Activated naive CD8-positive, alpha-beta T cell treated with anti-CD3 and anti-CD28 coated beads for 36 hours (primary cell): ENCODE results near the gene SORL1-AS1.

Source experiments
- DNase-seq: peaks from one replicate; pipeline ENCODE4 v3.0.0; 2021
- H3K27ac Mint-ChIP-seq: one replicate; pipeline ENCODE4 v1.8.0; 2022; ENCODE audit warnings: mild to moderate bottlenecking, moderate library complexity, mixed read lengths
- H3K27me3 Mint-ChIP-seq: one replicate; pipeline ENCODE4 v1.8.0; 2022; ENCODE audit warnings: mild to moderate bottlenecking, mixed read lengths
- H3K36me3 Mint-ChIP-seq: one replicate; pipeline ENCODE4 v1.8.0; 2021; ENCODE audit warnings: mild to moderate bottlenecking, mixed read lengths
- H3K4me1 Mint-ChIP-seq: one replicate; pipeline ENCODE4 v1.8.0; 2021; ENCODE audit warnings: mixed read lengths
- H3K4me3 Mint-ChIP-seq: one replicate; pipeline ENCODE4 v1.8.0; 2022; ENCODE audit warnings: mild to moderate bottlenecking, moderate library complexity, mixed read lengths
- H3K9me3 Mint-ChIP-seq: one replicate; pipeline ENCODE4 v1.8.0; 2022; ENCODE audit warnings: mixed read lengths

Gene SORL1-AS1

DNA sequence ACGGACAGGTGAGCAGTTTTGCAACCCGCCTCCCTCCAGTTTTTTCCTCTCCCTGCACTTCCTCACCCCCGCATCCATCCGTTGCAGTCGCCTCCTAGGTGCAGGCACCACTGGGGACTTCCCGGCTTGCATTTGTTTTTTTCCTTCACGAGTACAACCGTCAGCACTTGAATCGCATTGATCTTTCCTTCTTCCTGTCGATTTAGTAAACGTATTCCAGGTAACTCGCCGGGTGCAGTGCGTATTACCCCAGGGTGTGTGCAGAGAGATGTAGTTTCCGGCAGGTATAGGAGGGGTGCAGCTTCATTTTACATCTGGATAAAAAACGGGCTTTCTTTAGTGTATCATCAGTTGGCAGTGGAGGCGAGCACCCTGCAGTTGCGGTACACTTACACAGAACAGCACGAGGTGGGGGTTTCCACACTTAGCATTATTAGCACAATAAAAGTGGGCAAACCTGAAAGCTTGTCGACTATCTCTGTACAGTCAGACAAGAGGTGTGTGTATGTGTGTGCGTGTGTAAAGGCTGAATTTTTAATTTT, at the start of gene SORL1-AS1:
TSS of gene SORL1-AS1 (minus strand) at position 359 of the 542 bp plus-strand sequence.
- H3K4me3 Mint-ChIP-seq, result peak within 1 kb of the TSS; percentile 91
- H3K27ac Mint-ChIP-seq, result peak within 1 kb of the TSS; percentile 99
- DNase-seq, result peak; percentile 68
- peaks cover 47% of the 10 kb centered on the region for H3K36me3 Mint-ChIP-seq
- H3K4me1 Mint-ChIP-seq, result peaks cover 85% of the 10 kb centered on the region
- no peaks in the 10 kb centered on the region for H3K9me3 Mint-ChIP-seq
- no peaks in the 10 kb centered on the region for H3K27me3 Mint-ChIP-seq

DNA sequence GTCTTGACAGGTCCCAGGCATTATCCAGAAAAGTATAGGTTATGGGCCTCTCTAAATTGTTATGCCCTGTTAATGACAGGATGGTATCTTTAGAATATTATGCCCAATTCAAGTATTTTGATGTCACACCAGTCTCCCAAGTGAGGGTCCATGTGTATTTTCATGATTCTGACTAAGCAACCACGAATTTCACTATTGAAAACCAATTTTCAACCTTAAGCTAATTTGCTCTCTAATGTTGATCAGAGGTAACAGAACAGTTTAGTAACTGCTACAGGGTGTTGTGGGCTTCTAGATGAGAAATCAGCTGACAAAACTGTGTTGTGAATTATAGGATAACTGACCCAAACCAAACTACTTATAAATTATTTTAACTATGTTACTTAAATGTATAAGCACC, 48.0 kb upstream of the SORL1-AS1 start:
- Mint-ChIP-seq H3K4me3 (no peak overlapping the region), H3K27me3 (no peaks in the 10 kb centered on the region), H3K27ac (peak overlapping the region; percentile 70), H3K4me1 (peaks cover 38% of the 10 kb centered on the region), H3K36me3 (peaks cover 82% of the 10 kb centered on the region), H3K9me3 (peaks cover 15% of the 10 kb centered on the region)
- no peak for DNase-seq

DNA sequence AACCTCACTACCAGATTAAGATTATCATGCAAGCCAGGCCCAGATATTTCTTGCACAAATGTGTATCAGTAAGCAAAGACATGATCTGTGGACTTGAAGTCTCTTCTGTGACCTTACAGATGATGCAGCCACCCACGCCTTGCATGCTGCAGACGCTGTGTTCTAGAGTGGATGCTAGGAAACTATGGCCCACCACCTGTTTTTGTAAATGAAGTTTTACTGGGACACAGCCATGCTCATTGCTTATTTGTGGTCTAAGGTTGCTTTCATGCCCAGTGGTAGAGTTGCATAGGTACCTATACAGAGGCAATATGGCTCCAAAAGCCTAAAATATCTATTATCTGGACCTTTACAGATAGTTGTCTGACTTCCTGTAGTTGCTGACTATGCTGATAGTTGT, 47.5 kb upstream of the SORL1-AS1 start:
- H3K4me1 Mint-ChIP-seq, result peaks cover 42% of the 10 kb centered on the region
- H3K4me3 Mint-ChIP-seq, result no peak overlapping the region
- H3K9me3 Mint-ChIP-seq, result peaks cover 12% of the 10 kb centered on the region
- H3K27ac Mint-ChIP-seq, result peak overlapping the region; percentile 70
- H3K27me3 Mint-ChIP-seq, result no peaks in the 10 kb centered on the region
- peaks cover 82% of the 10 kb centered on the region for H3K36me3 Mint-ChIP-seq
- peak; percentile 9 for DNase-seq

DNA sequence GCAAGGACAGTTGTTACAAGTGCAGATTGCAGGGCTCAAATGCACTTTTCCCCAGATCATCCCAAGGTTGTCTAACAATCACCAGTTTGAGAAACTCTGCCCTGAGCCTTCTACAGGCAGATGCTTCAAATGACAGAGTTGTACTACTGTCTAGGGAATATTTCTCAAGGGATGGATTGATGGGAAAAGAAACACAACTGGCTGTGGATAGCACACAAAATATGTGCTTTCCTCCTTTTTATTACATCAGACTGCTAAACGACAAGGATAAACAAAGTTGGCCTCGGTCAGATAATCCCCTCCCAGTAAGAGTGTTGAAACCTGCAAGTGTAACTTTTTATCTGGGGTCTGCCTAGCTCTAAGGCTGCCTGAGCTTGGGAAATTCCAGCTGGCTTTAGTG, 46.6 kb upstream of the SORL1-AS1 start:
- H3K36me3 Mint-ChIP-seq, result peaks cover 75% of the 10 kb centered on the region
- no peaks in the 10 kb centered on the region for H3K27me3 Mint-ChIP-seq
- no peak for DNase-seq
- H3K27ac Mint-ChIP-seq, result peak overlapping the region; percentile 30
- H3K9me3 Mint-ChIP-seq, result peaks cover 6% of the 10 kb centered on the region
- H3K4me1 Mint-ChIP-seq, result peaks cover 47% of the 10 kb centered on the region
- H3K4me3 Mint-ChIP-seq, result no peak overlapping the region

DNA sequence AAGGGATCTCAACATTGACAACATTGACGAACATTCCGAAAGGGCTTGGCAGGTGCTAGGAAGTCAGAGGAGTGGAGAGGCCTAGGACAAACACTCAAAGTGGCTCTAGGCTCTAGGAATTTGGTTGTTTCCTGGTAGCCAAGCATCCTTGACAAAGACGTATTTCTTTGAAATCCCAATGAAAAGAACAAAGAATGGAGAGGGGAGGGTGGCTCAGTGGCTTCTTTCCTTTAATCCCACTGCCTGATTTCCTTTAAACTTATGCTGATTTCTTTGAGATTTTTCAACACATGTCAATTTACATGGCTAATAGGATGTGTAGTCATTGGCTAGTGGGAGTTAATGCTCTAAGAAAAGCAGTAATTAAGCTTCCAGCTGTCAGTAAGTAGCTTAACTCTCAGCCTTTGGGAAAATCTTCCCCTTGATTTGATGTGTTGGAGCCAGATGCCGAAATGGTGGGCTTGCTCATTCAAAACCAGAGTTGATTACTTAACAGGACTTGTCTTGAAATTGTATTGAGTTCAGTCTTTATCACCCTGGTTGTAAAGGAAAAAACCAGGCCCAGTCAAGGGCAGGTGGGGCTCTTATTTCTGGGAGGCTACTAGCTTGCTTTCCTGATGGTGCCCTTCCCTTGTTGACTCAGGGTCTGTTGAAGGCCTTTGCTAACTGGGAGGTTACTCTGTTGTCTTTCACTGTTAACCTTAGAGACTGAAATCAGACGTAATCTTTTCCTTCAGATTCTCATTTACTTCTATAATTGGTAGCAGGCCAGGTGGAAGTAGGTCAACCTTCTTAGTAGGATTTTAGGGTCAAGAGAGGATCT, 44.6 kb upstream of the SORL1-AS1 start:
- H3K9me3 Mint-ChIP-seq, result peaks cover 6% of the 10 kb centered on the region
- no peaks in the 10 kb centered on the region for H3K27me3 Mint-ChIP-seq
- no peak overlapping the region for H3K4me3 Mint-ChIP-seq
- peaks cover 65% of the 10 kb centered on the region for H3K36me3 Mint-ChIP-seq
- DNase-seq, result no peak
- H3K27ac Mint-ChIP-seq, result peak overlapping the region; percentile 38
- peaks cover 55% of the 10 kb centered on the region for H3K4me1 Mint-ChIP-seq

DNA sequence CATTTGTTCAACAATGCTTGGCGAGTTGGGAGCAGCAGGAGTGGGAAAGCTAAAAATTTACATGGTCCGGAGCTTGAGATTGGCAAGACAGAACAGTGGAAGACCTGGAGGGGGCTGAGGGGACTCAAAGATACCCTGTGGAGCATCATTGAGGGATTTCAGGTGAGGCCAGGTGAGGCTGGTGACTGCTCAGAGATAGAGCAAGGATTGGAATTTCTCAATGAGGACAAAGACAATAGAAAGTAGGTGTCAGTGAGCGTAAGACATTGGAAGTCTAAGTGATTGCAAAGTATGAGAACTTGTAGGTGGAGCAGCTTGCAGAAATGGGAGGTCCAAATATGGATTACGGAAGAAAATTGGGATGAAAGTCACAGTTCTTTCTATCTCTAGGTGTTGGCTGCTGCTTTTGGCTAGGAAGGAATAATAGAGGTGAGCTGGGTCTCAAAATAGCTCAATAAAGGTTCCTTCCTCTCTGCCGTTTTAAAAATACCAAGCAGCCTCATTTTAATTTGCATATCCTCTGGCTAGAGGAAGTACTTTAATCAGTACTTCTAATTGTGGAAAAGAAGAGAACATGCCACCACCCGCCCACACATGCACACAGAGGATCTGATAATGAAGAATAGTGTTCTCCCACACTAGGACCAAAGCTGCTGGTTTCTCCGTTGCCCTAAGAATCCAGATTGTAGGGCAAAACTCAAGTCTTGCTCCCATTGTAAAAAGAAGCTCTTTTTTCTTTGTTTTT, 41.8 kb upstream of the SORL1-AS1 start:
- peaks cover 73% of the 10 kb centered on the region for H3K36me3 Mint-ChIP-seq
- peak overlapping the region; percentile 66 for H3K4me3 Mint-ChIP-seq
- H3K9me3 Mint-ChIP-seq, result no peaks in the 10 kb centered on the region
- H3K4me1 Mint-ChIP-seq, result peaks cover 57% of the 10 kb centered on the region
- H3K27me3 Mint-ChIP-seq, result no peaks in the 10 kb centered on the region
- H3K27ac Mint-ChIP-seq, result peak overlapping the region; percentile 92
- peak; percentile 43 for DNase-seq

DNA sequence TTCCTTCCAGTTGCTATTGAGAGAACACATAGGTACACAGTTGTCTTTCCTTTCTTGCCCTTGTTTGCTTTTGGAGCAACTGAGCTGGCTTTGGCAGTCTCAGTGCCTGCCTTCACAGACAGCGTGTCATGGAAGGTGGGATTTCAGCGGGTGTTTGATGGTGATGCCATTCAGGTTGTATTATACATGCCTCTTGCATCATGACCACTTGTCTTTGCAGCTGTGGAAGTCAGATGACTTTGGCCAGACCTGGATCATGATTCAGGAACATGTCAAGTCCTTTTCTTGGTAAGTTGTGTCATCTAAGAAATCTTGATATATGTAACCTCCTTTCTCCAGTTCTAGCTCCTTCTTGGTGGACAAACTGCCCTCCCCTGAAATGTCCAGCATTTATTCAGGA, 37.1 kb upstream of the SORL1-AS1 start:
- H3K27me3 Mint-ChIP-seq, result no peaks in the 10 kb centered on the region
- H3K27ac Mint-ChIP-seq, result peak overlapping the region; percentile 52
- H3K4me1 Mint-ChIP-seq, result peaks cover 54% of the 10 kb centered on the region
- peaks cover 61% of the 10 kb centered on the region for H3K36me3 Mint-ChIP-seq
- no peak for DNase-seq
- no peak overlapping the region for H3K4me3 Mint-ChIP-seq
- no peaks in the 10 kb centered on the region for H3K9me3 Mint-ChIP-seq

DNA sequence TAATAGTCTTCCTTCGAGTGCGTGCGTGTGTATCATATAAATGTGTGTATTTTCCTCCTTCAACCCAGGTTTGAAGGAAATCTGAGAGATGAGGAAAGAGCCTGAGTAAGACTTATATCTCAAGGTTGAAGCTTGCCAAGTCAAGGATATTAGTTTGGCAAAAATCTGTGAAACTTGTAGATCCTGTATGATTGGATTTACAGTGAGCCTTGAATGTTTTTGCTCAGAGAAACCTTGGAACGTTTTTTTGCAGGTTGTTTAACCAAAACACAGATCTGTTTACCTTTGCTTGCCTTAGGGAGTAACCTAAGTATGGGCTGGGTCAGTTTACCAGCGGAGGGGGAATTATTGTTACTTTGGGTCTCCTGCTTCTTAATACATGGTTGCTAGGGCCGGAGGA, 35.9 kb upstream of the SORL1-AS1 start:
- Mint-ChIP-seq H3K36me3 (peaks cover 71% of the 10 kb centered on the region), H3K27ac (no peak overlapping the region), H3K4me1 (peaks cover 50% of the 10 kb centered on the region), H3K4me3 (no peak overlapping the region), H3K9me3 (no peaks in the 10 kb centered on the region), H3K27me3 (no peaks in the 10 kb centered on the region)
- no peak for DNase-seq

DNA sequence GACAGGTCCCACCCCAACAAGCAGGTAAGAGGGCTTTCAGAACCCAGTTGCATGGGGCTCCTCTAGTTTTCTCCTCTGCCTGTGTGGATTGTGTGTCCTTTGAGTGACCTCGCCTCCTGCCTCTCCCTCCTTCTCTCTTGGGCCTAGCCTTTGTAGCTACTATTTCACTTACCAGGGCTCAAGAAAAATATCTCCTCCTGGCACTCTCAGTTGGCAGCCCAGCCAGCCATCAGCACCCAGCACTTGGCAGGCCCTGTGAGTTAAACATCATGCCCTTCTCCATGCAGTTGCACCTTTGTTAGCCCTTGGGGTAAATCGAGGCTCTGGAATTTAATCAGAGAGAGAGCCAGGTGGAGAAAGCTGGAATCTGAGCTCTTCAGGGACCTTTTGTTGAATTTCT, 35.4 kb upstream of the SORL1-AS1 start:
- H3K4me3 Mint-ChIP-seq, result no peak overlapping the region
- H3K4me1 Mint-ChIP-seq, result peaks cover 52% of the 10 kb centered on the region
- DNase-seq, result no peak
- peaks cover 71% of the 10 kb centered on the region for H3K36me3 Mint-ChIP-seq
- no peaks in the 10 kb centered on the region for H3K27me3 Mint-ChIP-seq
- peak overlapping the region; percentile 50 for H3K27ac Mint-ChIP-seq
- no peaks in the 10 kb centered on the region for H3K9me3 Mint-ChIP-seq

DNA sequence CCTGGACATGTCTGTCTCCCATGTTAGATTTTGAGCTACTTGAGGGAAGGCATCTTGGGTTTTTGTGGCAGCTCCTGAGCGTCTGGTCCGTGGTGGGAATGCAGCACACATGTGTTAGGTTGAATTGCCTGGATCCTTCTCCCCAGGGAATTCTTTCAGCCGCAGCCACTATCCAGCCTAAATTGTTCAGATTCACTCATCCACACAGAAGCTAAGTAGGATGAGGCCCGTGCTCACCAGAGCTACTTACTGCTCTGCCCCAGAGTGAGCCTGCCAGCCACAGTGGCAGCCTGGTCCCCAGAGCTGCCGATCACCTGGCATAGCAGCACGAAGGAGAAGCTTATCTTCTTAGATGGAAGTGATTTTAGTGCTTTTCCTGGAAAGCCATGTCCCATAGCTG, 34.4 kb upstream of the SORL1-AS1 start:
- Mint-ChIP-seq H3K27ac (no peak overlapping the region), H3K4me1 (peaks cover 62% of the 10 kb centered on the region), H3K27me3 (no peaks in the 10 kb centered on the region), H3K9me3 (no peaks in the 10 kb centered on the region), H3K4me3 (no peak overlapping the region), H3K36me3 (peaks cover 64% of the 10 kb centered on the region)
- no peak for DNase-seq

DNA sequence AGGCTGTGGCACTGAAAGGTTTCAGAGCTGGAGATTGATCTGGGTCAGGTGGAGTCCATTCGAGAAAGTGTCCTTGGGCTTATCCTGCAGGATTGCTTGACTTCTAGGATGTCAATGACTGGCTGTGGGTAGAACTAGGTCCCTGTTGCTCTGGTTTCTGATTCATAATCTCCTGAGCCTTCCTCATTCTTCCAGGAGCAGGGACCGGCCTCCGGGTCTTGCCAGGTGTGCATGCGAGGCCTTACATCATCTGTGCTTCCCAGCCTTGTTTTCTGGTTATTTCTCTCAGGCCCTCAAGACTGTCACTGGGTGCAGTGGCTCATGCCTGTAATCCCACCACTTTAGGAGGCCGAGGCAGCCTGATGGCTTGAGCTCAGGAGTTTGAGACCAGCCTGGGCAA, 33.3 kb upstream of the SORL1-AS1 start:
- DNase-seq, result no peak
- Mint-ChIP-seq H3K9me3 (no peaks in the 10 kb centered on the region), H3K27me3 (no peaks in the 10 kb centered on the region), H3K27ac (no peak overlapping the region), H3K4me1 (peaks cover 56% of the 10 kb centered on the region), H3K36me3 (peaks cover 56% of the 10 kb centered on the region), H3K4me3 (no peak overlapping the region)

DNA sequence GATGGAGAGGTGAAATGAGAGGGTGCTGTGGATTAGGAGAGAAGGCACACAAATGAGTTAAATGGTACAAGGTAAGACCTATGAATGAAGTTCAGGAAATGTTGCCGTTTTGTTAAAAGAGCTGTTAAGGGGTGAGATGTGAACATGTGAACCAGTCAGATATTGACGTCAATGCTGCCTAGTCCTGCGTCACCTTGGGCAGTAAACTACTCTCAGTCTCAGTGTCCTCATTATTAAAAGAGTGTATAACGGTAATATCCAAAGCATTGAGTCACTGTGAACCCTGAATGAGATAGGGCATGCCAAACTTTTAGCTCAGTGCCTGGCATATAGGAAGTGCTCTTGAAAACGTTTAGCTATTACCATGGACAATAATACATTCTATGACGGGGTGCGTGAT, 32.4 kb upstream of the SORL1-AS1 start:
- no peak for DNase-seq
- H3K27ac Mint-ChIP-seq, result peak overlapping the region; percentile 9
- peaks cover 52% of the 10 kb centered on the region for H3K36me3 Mint-ChIP-seq
- no peaks in the 10 kb centered on the region for H3K27me3 Mint-ChIP-seq
- no peaks in the 10 kb centered on the region for H3K9me3 Mint-ChIP-seq
- H3K4me1 Mint-ChIP-seq, result peaks cover 53% of the 10 kb centered on the region
- no peak overlapping the region for H3K4me3 Mint-ChIP-seq

DNA sequence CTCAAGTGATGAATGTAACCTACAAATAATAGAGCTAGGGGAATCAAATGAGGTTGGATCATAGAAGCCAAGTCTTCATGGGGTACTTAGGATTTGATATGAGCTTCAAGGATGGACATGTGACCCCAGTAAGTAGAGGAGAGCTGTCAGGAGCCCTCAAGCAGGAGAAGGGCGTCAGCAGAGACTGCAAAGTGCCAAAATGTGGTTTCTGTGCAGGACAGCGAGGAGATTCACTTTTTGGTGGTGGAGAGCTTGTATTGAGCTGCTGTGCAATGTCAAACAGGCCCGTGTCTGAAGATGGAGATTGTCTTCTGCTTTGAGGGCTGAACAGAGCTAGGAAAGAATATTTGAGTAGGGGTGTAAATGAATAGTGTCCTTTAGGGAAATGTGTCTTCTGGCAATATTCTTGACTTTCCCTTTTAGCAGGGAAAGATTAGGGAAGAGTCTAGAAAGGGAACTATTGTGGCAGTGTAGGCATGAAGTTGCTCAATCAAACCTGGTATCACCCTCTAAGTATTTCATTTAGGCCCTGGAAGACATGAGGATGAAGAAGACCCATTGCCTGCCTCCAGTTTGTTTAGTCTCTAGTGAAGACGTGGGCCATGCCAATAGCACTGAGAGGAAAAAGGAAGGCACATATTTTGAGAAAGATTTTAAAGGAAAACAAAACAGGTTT, 31.2 kb upstream of the SORL1-AS1 start:
- DNase-seq, result no peak
- H3K36me3 Mint-ChIP-seq, result peaks cover 46% of the 10 kb centered on the region
- H3K27ac Mint-ChIP-seq, result peak overlapping the region; percentile 97
- H3K4me3 Mint-ChIP-seq, result no peak overlapping the region
- H3K27me3 Mint-ChIP-seq, result no peaks in the 10 kb centered on the region
- H3K4me1 Mint-ChIP-seq, result peaks cover 52% of the 10 kb centered on the region
- H3K9me3 Mint-ChIP-seq, result no peaks in the 10 kb centered on the region

DNA sequence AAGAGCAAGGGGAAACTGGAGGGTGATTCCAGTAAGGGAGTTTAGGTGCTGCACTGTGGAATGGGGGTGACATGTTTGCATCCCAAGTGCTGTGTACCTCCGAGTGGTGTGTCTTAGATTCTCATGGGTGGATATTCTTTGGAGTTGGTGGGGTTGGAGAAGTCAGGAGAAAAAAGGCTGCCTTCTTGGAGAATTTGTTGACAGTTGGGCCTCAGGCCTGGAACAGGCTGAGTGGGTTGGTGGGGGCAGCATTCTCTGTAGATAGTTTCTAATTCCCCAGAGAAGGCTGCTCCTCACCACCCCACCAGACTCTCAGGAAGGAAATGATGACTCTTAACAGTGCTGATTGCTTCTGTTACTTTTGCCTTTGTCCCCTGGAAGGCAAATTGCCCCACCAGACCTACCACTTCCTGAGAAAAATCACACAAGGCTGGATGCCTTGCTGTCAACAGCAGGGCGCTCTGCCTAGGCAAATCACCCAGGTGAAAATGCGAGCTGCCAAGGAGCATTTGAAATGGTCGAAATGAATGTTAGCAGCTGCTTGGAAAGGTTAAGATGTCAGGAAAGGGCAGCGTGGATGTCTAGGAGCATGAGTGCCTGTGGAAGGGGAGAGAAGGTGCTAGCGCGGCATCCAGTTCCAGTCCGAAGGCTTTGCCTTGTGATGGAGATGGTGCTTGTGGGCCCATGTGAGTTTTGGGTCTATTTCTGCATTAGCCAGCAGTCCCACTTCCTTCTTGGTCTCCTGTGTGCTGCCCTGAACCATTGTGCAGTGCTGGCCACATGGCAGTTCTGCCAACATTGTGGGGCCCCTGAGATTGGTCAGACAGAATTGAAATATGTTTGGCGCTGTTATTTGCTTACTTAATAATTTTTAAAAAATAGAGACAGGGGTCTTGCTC, 29.7 kb upstream of the SORL1-AS1 start:
- Mint-ChIP-seq H3K36me3 (peaks cover 47% of the 10 kb centered on the region), H3K9me3 (no peaks in the 10 kb centered on the region), H3K4me3 (peak overlapping the region; percentile 82), H3K4me1 (peaks cover 51% of the 10 kb centered on the region), H3K27me3 (no peaks in the 10 kb centered on the region), H3K27ac (peak overlapping the region; percentile 97)
- peak; percentile 51 for DNase-seq
